HCT116 (cell line): ENCODE data around the gene ADGRA1. TPM values are rescaled to one million over a fixed set of nuclear protein-coding genes. Genes with fewer than 3 reads are reported as not detected.

ENCODE experiments used
- ATAC-seq: fragments of 200-7000 bp; cut with Tn5 transposase; 2 replicates; pipeline ENCODE4 v1.9.1; 2020; ENCODE audit warnings: mild to moderate bottlenecking, moderate library complexity
- BruUV-seq: library from RNA; stranded (reverse); fragments of 400-500 nt; replicated peaks from 2 replicates; lab custom pipeline; 2021; lab: Mats Ljungman, UMichigan
- CTCF ChIA-PET: fragments of 300-600 bp; sonication (Branson Sonifier 250); formaldehyde crosslinking; loops from one replicate; lab custom pipeline; 2021; ENCODE audit warnings: antibody characterized with exemption; lab: Charles Lee
- POLR2A ChIA-PET: fragments of 300-600, 350-600 bp; sonication (Branson Sonifier 250); formaldehyde crosslinking; loops from one replicate; lab custom pipeline; 2021; ENCODE audit warnings: antibody characterized with exemption; lab: Charles Lee
- RAD21 ChIA-PET, 2 experiments: fragments of 300-600 bp; sonication (Branson Sonifier 250); formaldehyde crosslinking; loops; one replicate each; lab custom pipeline; 2023; ENCODE audit warnings: low total read pairs in 2 of 2; ENCODE audit not compliant: uncharacterized antibody in 2 of 2, unreplicated experiment in 2 of 2, low non-redundant PET in 1 of 2; lab: Charles Lee
- DNase-seq: peaks from one replicate; pipeline ENCODE4 v3.0.0-alpha.2; 2010; ENCODE audit warnings: low read depth, low spot score
- H2AFZ ChIP-seq: fragments of 200-600 bp; shearing (Covaris generic), sonication (generic); 2 replicates; pipeline ENCODE4 v1.6.1; 2017; ENCODE audit warnings: low read depth, mixed run types, mixed read lengths, antibody characterized with exemption, low read length; ENCODE audit not compliant: poor library complexity, severe bottlenecking
- H3K27ac ChIP-seq: 2 replicates; pipeline ENCODE4 v1.5.1; 2012; ENCODE audit warnings: low read depth, low read length
- H3K27me3 ChIP-seq: fragments of 200-600 bp; sonication (generic); 2 replicates; pipeline ENCODE4 v1.6.1; 2016; ENCODE audit warnings: mixed run types, low read length, mixed read lengths; ENCODE audit not compliant: insufficient read depth
- H3K36me3 ChIP-seq, 2 experiments: fragments of 200-500 bp in 1 of 2; fragments of 200-600 bp in 1 of 2; sonication (Bioruptor generic) in 1 of 2; sonication (generic) in 1 of 2; 2 replicates each; pipeline versions ENCODE4 v1.5.1 to v1.6.1; 2014 to 2016; ENCODE audit warnings: low read length in 2 of 2, inconsistent platforms in 1 of 2, mixed read lengths in 1 of 2, mixed run types in 1 of 2; ENCODE audit not compliant: insufficient read depth in 2 of 2, control insufficient read depth in 1 of 2
- H3K4me1 ChIP-seq, 2 experiments: fragments of 200-600 bp in 1 of 2; sonication (generic) in 1 of 2; 2 replicates each; pipeline versions ENCODE4 v1.5.1 to v1.6.1; 2012 to 2017; ENCODE audit warnings: low read length in 2 of 2, inconsistent platforms in 1 of 2, mild to moderate bottlenecking in 1 of 2, mixed read lengths in 1 of 2, mixed run types in 1 of 2, moderate library complexity in 1 of 2; ENCODE audit not compliant: insufficient read depth in 2 of 2, control insufficient read depth in 1 of 2
- H3K4me2 ChIP-seq: fragments of 200-600 bp; sonication (generic); 2 replicates; pipeline ENCODE4 v1.6.1; 2017; ENCODE audit warnings: mixed run types, low read length, mixed read lengths
- H3K4me3 ChIP-seq, 2 experiments: fragments of 200-600 bp in 1 of 2; sonication (generic) in 1 of 2; replicated peaks in 1 of 2; 2 replicates each; pipeline ENCODE4 v1.5.1; 2011 to 2016; ENCODE audit warnings: low read length in 2 of 2, control low read depth in 1 of 2, low read depth in 1 of 2, mild to moderate bottlenecking in 1 of 2, mixed read lengths in 1 of 2, mixed run types in 1 of 2
- H3K79me2 ChIP-seq: fragments of 200-600 bp; sonication (generic); 2 replicates; pipeline ENCODE4 v1.6.1; 2017; ENCODE audit warnings: mild to moderate bottlenecking, mixed run types, low read length, moderate library complexity, mixed read lengths; ENCODE audit not compliant: insufficient read depth
- H3K9ac ChIP-seq: fragments of 200-600 bp; sonication (generic); 2 replicates; pipeline ENCODE4 v1.6.1; 2016; ENCODE audit warnings: low read length, mixed read lengths
- H3K9me2 ChIP-seq: fragments of 200-600 bp; sonication (generic), shearing (Covaris generic); 2 replicates; pipeline ENCODE4 v1.6.1; 2017; ENCODE audit warnings: mixed run types, mild to moderate bottlenecking, moderate library complexity; ENCODE audit not compliant: insufficient read depth
- H3K9me3 ChIP-seq, 2 experiments: fragments of 200-500 bp in 1 of 2; fragments of 200-600 bp in 1 of 2; sonication (Bioruptor generic) in 1 of 2; sonication (generic) in 1 of 2; 2 replicates each; pipeline ENCODE4 v1.6.1; 2014 to 2017; ENCODE audit warnings: low read length in 2 of 2, mixed read lengths in 2 of 2, inconsistent platforms in 1 of 2, low read depth in 1 of 2, mild to moderate bottlenecking in 1 of 2, mixed run types in 1 of 2, moderate library complexity in 1 of 2; ENCODE audit not compliant: control insufficient read depth in 1 of 2, insufficient read depth in 1 of 2
- H4K20me1 ChIP-seq: fragments of 200-600 bp; sonication (generic), shearing (Covaris generic); 2 replicates; pipeline ENCODE4 v1.6.1; 2017; ENCODE audit warnings: mixed run types, mild to moderate bottlenecking, moderate library complexity; ENCODE audit not compliant: insufficient read depth
- CBX3 ChIP-seq: IDR thresholded peaks from 2 replicates; pipeline ENCODE4 v1.6.1; 2012; ENCODE audit warnings: low read depth
- CEBPB ChIP-seq: IDR thresholded peaks from 2 replicates; pipeline ENCODE4 v1.6.1; 2012; ENCODE audit warnings: low read depth
- EGR1 ChIP-seq: IDR thresholded peaks from 2 replicates; pipeline ENCODE4 v1.6.1; 2012; ENCODE audit warnings: low read depth
- ELF1 ChIP-seq: IDR thresholded peaks from 2 replicates; pipeline ENCODE4 v1.6.1; 2012; ENCODE audit warnings: low read depth, borderline replicate concordance
- EZH2 ChIP-seq: fragments of 200-600 bp; sonication (generic); IDR thresholded peaks from 2 replicates; pipeline ENCODE4 v1.6.1; 2017; ENCODE audit warnings: antibody characterized with exemption, mixed run types
- EZH2phosphoT487 ChIP-seq: fragments of 200-600 bp; IDR thresholded peaks from 2 replicates; pipeline ENCODE4 v1.6.1; 2018; ENCODE audit warnings: antibody characterized with exemption, borderline replicate concordance
- FOSL1 ChIP-seq: IDR thresholded peaks from 2 replicates; pipeline ENCODE4 v1.6.1; 2012; ENCODE audit warnings: low read depth
- POLR2AphosphoS5 ChIP-seq: IDR thresholded peaks from 2 replicates; pipeline ENCODE4 v1.6.1; 2011; ENCODE audit warnings: mild to moderate bottlenecking, low read depth, low read length, moderate library complexity
- SIN3A ChIP-seq: IDR thresholded peaks from 2 replicates; pipeline ENCODE4 v1.6.1; 2012; ENCODE audit warnings: low read depth
- ZNF274 ChIP-seq: fragments of 200-500 bp; sonication (Bioruptor generic); IDR thresholded peaks from 2 replicates; pipeline ENCODE4 v1.6.1; 2014; ENCODE audit warnings: mild to moderate bottlenecking, low read depth, low read length, inconsistent platforms
- intact Hi-C: fragments of 100-400 bp; cut with micrococcal nuclease; formaldehyde crosslinking; loops from 2 replicates; pipeline ENCODE4 v1.10.0; 2022
- total RNA-seq: library from RNA; stranded (reverse); gene quantifications from one replicate; pipeline ENCODE4 v1.2.1, GENCODE V29; 2021; ENCODE audit not compliant: unreplicated experiment
- TF ChIP-seq, protein P1 (sequence below): IDR thresholded peaks from 2 replicates; pipeline ENCODE4 v1.6.1; 2012

Gene ADGRA1
- total RNA-seq, 1 experiment from 2014 or later: not detected

DNA sequence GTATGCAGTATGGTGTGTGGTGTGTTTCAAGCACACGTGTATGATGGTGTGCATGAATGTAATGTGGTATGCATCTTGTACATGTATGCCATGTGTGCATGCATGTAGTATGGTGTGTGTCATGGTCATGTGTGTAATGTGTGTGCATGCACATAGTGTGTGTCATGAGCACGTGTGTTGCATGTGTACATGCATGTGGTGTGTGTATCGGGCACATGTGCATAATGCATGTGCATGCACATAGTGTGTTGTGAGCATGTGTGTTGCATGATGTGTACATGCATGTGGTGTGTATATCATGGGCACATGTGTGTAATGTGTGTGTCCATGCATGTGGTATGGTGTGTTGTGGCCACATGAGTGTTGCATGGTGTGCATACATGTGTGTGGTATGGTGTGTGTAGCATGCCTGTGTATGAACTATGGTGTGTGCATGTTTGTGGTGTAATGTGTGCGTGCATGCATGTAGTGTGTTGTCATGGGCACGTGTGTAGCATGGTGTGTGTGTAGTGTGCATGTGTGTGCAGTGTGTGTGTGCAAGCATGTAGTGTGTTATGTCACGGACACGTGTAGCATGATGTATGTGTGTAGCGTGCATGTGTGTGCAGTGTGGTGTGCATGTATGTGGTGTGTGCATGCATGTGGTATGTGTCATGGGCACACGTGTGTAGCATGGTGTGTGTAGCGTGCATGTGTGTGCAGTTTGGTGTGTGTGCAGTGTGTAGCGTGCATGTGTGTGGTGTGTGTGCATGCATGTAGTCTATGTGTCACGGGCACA, 89.8 kb downstream of the ADGRA1 start:
- POLR2A ChIA-PET: no interaction called here
- no peaks in the 10 kb centered on the region for H3K9me2 ChIP-seq
- no peaks in the 10 kb centered on the region; a peak in 1 of 4 replicates for H3K9me3 ChIP-seq
- no peaks in the 10 kb centered on the region for H3K4me1 ChIP-seq
- DNase-seq (no peak), ATAC-seq (no peak)
- no peak overlapping the region for H3K27ac ChIP-seq
- H2AFZ ChIP-seq: no peak overlapping the region
- no TSS peak for BruUV-seq
- H3K4me2 ChIP-seq: no peak overlapping the region
- H3K36me3 ChIP-seq: no peaks in the 10 kb centered on the region
- no peak overlapping the region for H3K4me3 ChIP-seq
- RAD21 ChIA-PET: no interaction called here
- H3K79me2 ChIP-seq: no peaks in the 10 kb centered on the region
- intact Hi-C loops: no loop called here
- H4K20me1 ChIP-seq: no peaks in the 10 kb centered on the region
- TF ChIP-seq CEBPB (no peak), EGR1 (no peak), ZNF274 (no peak), CBX3 (no peak), POLR2AphosphoS5 (no peak), SIN3A (no peak), EZH2phosphoT487 (no peak), EZH2 (no peak), FOSL1 (no peak), ELF1 (no peak)
- TF ChIP-seq, protein P1, sequence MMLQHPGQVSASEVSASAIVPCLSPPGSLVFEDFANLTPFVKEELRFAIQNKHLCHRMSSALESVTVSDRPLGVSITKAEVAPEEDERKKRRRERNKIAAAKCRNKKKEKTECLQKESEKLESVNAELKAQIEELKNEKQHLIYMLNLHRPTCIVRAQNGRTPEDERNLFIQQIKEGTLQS: no peak
- H3K9ac ChIP-seq: no peak overlapping the region
- no peaks in the 10 kb centered on the region for H3K27me3 ChIP-seq
- CTCF ChIA-PET: no interaction called here
